SU-DHL-6 (cell line): ENCODE results near the gene CDKL1.
"Not testable (repeated sequence)": the region's sequence is repeated elsewhere in the genome, so short reads cannot be mapped to it uniquely, and the experiment has no call there.

Experiments
- H2AFZ ChIP-seq: fragments of 200-600 bp; sonication (generic); 2 replicates; pipeline ENCODE4 v1.6.1; 2014; ENCODE audit warnings: low read depth, mild to moderate bottlenecking, moderate library complexity, mixed read lengths, antibody characterized with exemption, low read length; ENCODE audit not compliant: severe bottlenecking
- H3F3A ChIP-seq: fragments of 200-600 bp; shearing (Covaris generic); 2 replicates; pipeline ENCODE4 v1.6.0; 2016; ENCODE audit warnings: antibody characterized with exemption, mild to moderate bottlenecking; ENCODE audit not compliant: insufficient read depth
- H3K27ac ChIP-seq: fragments of 200-600 bp; sonication (generic); 2 replicates; pipeline ENCODE4 v1.5.1; 2016; ENCODE audit warnings: low read depth, mild to moderate bottlenecking, low read length, moderate library complexity, mixed read lengths
- H3K27me3 ChIP-seq: fragments of 200-600 bp; sonication (generic), shearing (Covaris generic); 2 replicates; pipeline ENCODE4 v1.6.0; 2014; ENCODE audit warnings: mild to moderate bottlenecking, low read length
- H3K36me3 ChIP-seq: fragments of 200-600 bp; sonication (generic); 2 replicates; pipeline ENCODE4 v1.6.1; 2014; ENCODE audit warnings: mild to moderate bottlenecking, low read length, mixed read lengths
- H3K4me2 ChIP-seq: fragments of 300-600, 200-600 bp; shearing (Covaris generic), sonication (generic); 2 replicates; pipeline ENCODE4 v1.6.0; 2014; ENCODE audit warnings: low read length, low read depth, mild to moderate bottlenecking; ENCODE audit not compliant: poor library complexity, severe bottlenecking
- H3K4me3 ChIP-seq: fragments of 200-600 bp; sonication (generic); 2 replicates; pipeline ENCODE4 v1.5.1; 2014; ENCODE audit warnings: antibody characterized with exemption, low read length, mild to moderate bottlenecking, mixed read lengths; ENCODE audit not compliant: insufficient read depth, poor library complexity, severe bottlenecking
- H3K79me2 ChIP-seq: fragments of 200-600 bp; sonication (generic); 2 replicates; pipeline ENCODE4 v1.6.1; 2014; ENCODE audit warnings: mild to moderate bottlenecking, low read length, moderate library complexity; ENCODE audit not compliant: insufficient read depth
- H3K9ac ChIP-seq: fragments of 200-600 bp; sonication (generic); 2 replicates; pipeline ENCODE4 v1.7.0; 2014; ENCODE audit warnings: mild to moderate bottlenecking, low read length
- H3K9me2 ChIP-seq: fragments of 200-600 bp; sonication (generic); replicated peaks from 2 replicates; pipeline ENCODE4 v1.6.1; 2014; ENCODE audit warnings: low read length; ENCODE audit not compliant: insufficient read depth
- H3K9me3 ChIP-seq: fragments of 200-600 bp; sonication (generic); 2 replicates; pipeline ENCODE4 v1.6.1; 2014; ENCODE audit warnings: low read length, mixed read lengths; ENCODE audit not compliant: insufficient read depth
- H4K20me1 ChIP-seq: fragments of 200-600 bp; sonication (generic); 2 replicates; pipeline ENCODE4 v1.6.1; 2014; ENCODE audit warnings: low read depth, mild to moderate bottlenecking, antibody characterized with exemption, low read length, moderate library complexity, mixed read lengths
- EZH2phosphoT487 ChIP-seq: fragments of 200-600 bp; sonication (generic), shearing (Covaris generic); conservative IDR thresholded peaks from 2 replicates; pipeline ENCODE4 v1.6.1; 2018; ENCODE audit warnings: mild to moderate bottlenecking, antibody characterized with exemption, low read length, moderate library complexity, mixed read lengths
- TF ChIP-seq, protein P1 (sequence below): fragments of 200-600 bp; sonication (generic); IDR thresholded peaks from one replicate; pipeline ENCODE4 v1.5.1; 2017; ENCODE audit warnings: antibody characterized with exemption, mild to moderate bottlenecking, low read length, moderate library complexity; ENCODE audit not compliant: insufficient read depth, poor library complexity, severe bottlenecking

Gene CDKL1

DNA sequence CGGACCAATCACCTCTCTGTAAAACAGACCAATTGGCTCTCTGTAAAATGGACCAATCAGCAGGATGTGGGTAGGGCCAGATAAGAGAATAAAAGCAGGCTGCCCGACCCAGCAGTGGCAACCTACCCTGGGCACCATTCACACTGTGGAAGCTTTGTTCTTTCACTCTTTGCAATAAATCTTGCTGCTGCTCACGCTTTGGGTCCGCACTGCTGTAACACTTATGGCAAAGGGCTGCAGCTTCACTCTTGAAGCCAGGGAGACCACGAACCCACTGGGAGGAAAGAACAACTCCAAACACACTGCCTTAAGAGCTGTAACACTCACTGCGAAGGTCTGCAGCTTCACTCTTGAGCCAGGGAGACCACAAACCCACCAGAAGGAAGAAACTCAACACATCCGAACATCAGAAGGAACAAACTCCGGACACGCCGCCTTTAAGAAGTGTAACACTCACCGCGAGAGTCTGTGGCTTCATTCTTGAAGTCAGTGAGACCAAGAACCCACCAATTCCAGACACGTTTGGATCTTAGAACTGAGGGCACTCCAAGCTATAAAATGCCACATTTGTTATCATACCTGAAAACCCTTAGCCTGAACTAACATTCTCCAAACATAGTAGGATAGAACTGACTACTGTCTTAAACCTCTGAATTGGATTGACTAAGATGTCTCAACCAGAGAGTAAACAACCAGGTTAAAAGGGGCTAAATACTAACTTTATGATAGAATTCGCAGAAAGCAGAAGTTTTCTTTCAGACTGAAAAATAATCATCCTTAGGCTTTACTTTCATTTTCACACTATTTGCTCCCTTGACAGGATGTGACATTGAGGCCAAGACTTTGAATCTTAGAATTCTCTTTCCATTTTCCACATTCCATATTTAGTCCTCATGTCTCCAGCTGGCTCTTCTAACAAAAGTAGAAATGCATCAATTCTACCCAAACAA is 33.6 kb downstream of the CDKL1 start:
- Histone ChIP-seq H4K20me1 (no peaks in the 10 kb centered on the region), H3F3A (no peaks in the 10 kb centered on the region), H2AFZ (peak overlapping the region; percentile 80), H3K9me3 (no peaks in the 10 kb centered on the region), H3K4me2 (peak overlapping the region; percentile 73), H3K27me3 (no peaks in the 10 kb centered on the region), H3K79me2 (no peaks in the 10 kb centered on the region), H3K9ac (no peak overlapping the region; the same call in 1 of the 2 replicates), H3K9me2 (no peaks in the 10 kb centered on the region), H3K4me3 (peak overlapping the region; percentile 27), H3K27ac (no peak overlapping the region), H3K36me3 (no peaks in the 10 kb centered on the region)
- TF ChIP-seq EZH2phosphoT487 = no peak
- TF ChIP-seq, protein P1, sequence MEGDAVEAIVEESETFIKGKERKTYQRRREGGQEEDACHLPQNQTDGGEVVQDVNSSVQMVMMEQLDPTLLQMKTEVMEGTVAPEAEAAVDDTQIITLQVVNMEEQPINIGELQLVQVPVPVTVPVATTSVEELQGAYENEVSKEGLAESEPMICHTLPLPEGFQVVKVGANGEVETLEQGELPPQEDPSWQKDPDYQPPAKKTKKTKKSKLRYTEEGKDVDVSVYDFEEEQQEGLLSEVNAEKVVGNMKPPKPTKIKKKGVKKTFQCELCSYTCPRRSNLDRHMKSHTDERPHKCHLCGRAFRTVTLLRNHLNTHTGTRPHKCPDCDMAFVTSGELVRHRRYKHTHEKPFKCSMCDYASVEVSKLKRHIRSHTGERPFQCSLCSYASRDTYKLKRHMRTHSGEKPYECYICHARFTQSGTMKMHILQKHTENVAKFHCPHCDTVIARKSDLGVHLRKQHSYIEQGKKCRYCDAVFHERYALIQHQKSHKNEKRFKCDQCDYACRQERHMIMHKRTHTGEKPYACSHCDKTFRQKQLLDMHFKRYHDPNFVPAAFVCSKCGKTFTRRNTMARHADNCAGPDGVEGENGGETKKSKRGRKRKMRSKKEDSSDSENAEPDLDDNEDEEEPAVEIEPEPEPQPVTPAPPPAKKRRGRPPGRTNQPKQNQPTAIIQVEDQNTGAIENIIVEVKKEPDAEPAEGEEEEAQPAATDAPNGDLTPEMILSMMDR = no peak

DNA sequence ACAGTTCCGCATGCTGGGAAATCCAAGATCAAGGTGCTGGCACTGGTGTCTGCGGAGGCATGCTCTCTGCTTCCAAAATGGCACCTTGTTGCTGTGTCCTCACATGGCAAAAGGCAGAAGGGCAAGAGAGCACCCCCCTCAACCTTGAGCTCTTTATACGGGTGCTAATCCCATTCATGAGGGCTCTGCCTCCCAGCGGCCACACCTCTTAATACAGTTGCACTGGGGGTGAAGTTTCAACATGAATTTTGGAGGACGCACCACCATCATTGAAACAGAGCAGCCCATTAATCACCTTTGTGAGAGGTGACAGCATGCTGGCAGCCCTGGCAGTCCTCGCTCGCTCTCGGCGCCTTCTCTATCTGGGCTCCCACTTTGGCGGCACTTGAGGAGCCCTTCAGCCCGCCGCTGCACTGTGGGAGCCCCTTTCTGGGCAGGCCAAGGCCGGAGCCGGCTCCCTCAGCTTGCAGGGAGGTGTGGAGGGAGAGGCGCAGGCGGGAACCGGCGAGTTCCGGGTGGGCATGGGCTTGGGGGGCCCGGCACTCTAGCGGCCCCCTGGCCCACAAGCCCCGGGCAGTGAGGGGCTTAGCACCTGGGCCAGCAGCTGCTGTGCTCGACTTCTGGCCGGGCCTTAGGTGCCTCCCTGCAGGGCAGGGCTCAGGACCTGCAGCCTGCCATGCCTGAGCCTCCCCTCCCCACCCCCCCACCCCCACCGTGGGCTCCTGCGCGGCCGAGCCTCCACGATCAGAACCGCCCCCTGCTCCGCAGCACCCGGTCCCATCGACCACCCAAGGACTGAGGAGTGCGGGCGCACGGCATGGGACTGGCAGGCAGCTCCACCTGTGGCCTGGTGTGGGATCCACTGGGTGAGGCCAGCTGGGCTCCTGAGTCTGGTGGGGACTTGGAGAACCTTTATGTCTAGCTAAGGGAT is 34.9 kb downstream of the CDKL1 start:
- not testable (repeated sequence) for H3K4me2 ChIP-seq, H3K9ac ChIP-seq, H3K79me2 ChIP-seq, H4K20me1 ChIP-seq, H3K4me3 ChIP-seq, H2AFZ ChIP-seq, H3K9me3 ChIP-seq, H3F3A ChIP-seq, H3K9me2 ChIP-seq, H3K27ac ChIP-seq, H3K36me3 ChIP-seq, H3K27me3 ChIP-seq

DNA sequence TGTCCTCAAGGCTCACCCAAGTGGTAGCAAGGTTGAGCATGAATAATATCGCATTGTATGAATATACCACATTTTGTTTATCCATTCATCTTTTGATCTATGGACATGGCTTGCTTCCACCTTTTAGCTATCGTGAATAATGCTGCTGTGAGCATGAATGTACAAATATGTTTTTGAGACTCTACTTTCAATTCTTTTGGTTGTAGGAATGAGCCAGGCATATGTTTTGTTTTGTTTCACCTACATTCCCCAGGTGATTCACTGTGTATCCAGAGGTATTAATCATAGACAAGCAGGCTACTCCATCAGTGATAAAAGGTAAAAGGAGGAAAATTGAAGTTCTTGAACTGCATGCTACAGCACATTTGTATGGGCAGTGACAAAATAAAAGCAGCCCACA is 35.8 kb downstream of the CDKL1 start:
- TF ChIP-seq, protein P1 = no peak
- TF ChIP-seq EZH2phosphoT487 = no peak
- H3K27ac ChIP-seq = no peak overlapping the region
- H3K27me3 ChIP-seq = no peaks in the 10 kb centered on the region
- no peaks in the 10 kb centered on the region for H3F3A ChIP-seq
- no peaks in the 10 kb centered on the region for H4K20me1 ChIP-seq
- no peak overlapping the region for H3K9ac ChIP-seq
- H3K79me2 ChIP-seq = no peaks in the 10 kb centered on the region
- H2AFZ ChIP-seq = no peak overlapping the region
- H3K4me3 ChIP-seq = no peak overlapping the region
- no peak overlapping the region for H3K4me2 ChIP-seq
- no peaks in the 10 kb centered on the region for H3K9me3 ChIP-seq
- no peaks in the 10 kb centered on the region for H3K9me2 ChIP-seq
- H3K36me3 ChIP-seq = no peaks in the 10 kb centered on the region
